ENCODE data around the gene MLANA. TPM values are rescaled to one million over a fixed set of nuclear protein-coding genes. Genes with fewer than 3 reads are reported as not detected.

Gene MLANA
- total RNA-seq, 4 donors from 2014 or later, result 6.3 to 20.1 (median 12.3) TPM

DNA sequence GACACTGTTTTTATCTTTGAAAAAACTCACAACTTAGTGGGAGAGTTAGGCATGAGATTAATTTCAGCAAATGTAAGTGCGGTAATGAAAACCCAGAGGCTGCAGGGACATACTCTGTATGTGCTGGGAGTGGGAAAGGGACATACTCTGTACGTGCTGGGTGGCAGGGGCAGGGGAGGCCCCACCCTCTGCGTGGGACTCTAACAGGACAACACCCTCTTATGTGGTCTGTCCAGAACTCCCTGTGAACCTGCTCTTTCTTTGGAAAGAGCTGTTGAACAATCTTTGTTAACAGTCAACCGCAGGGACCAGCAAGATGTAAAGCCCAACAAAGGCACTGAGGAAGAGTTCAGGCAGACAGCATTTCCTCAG is 2.4 kb downstream of the MLANA start:
- TF ChIP-seq CTCF (IDR thresholded peaks at IDR 0.05) (no peak), POLR2A (IDR thresholded peaks at IDR 0.05) (no peak)
- no peak for DNase-seq (ENCODE audit: low spot score in 2 of 2)
- no peak overlapping the region for H3K4me3 ChIP-seq (ENCODE audit: low read depth, poor library complexity, severe bottlenecking)
- WGBS, 2 donors, result 68 to 69% methylated on average over 4 of the region's 4 CpGs
- intact Hi-C loops (cut with DNase I; ENCODE audit: low total_unique reads), result no loop called here

DNA sequence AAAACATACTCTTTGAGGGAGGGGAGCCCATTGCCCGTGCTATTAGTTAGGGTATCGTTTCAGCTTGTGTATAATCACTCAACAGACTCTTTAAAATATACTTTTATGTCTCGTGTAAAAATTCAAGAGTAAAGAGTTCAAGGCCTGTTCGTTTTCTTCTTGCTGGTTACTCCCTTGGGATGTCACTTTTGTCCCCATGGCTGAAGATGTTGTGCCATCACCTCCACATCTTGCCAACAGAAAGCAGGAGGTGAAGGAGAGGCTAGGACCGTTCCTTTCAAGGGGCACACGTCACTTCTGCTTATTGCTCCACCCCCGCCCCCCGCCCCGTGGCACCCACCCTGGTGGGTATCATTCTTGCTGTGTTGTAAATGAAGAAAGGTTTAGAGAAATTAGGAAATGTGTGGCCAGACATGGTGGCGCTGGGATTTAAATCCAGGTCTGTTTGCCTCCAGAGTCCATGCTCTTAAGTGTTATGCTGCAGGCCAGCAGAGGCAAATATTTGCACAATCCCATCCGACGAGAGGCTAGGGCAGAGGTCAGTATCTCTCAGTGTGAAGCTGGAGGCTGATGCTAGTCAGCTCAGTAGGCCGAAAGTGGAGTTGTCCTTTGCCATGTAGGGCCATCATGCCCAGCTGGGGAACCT is 3.0 kb downstream of the MLANA start:
- no peak overlapping the region for H3K4me3 ChIP-seq (ENCODE audit: low read depth, poor library complexity, severe bottlenecking)
- TF ChIP-seq POLR2A (IDR thresholded peaks at IDR 0.05) (no peak), CTCF (IDR thresholded peaks at IDR 0.05) (no peak)
- intact Hi-C loops (cut with DNase I; ENCODE audit: low total_unique reads), result no loop called here
- no peak for DNase-seq (ENCODE audit: low spot score in 2 of 2)
- 88% methylated on average over 13 of the region's 13 CpGs for WGBS, 2 donors

DNA sequence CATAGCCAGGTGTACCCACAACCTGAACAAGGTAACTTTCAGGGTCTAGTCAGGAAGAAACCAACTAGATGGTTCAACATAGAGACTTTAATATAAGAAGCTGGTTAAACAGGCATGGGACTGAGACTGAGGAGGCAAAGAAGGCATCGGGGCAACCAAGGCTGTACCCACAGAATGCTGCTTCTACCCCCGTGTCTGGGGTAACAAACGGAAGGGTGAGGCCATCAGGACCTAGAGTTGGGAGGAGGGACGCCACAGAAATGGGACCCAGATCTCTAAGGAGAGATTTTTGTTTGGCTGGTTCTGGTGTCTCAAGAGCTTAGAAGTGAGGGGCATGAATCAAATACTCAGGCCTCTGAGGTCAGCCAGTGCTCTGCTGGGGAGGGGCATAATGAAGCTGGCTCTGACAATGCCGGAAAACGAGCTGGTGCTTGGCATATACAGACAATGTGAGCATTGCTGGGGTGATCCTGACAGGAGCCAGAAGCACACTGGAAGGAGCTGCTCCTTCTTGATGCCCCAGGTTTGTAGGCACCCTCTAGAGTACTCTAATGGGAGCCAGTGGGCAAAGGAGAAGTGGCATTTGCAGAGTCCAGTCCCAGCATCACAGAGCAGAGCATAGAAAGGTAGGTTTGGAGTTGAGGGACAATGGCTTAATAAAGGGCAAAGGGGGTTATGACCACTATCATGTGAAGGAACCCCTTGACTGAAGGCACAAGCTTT is 3.7 kb downstream of the MLANA start:
- 89 to 97% methylated on average over 6 of the region's 6 CpGs for WGBS, 2 donors
- TF ChIP-seq CTCF (IDR thresholded peaks at IDR 0.05) (no peak), POLR2A (IDR thresholded peaks at IDR 0.05) (no peak)
- intact Hi-C loops (cut with DNase I; ENCODE audit: low total_unique reads), result no loop called here
- no peak for DNase-seq (ENCODE audit: low spot score in 2 of 2)
- H3K4me3 ChIP-seq (ENCODE audit: low read depth, poor library complexity, severe bottlenecking), result no peak overlapping the region

- no peak for DNase-seq (ENCODE audit: low spot score in 2 of 2)
- WGBS, 2 donors, result 76 to 89% methylated on average over 6 of the region's 6 CpGs
- intact Hi-C loops (cut with DNase I; ENCODE audit: low total_unique reads), result no loop called here
- TF ChIP-seq CTCF (IDR thresholded peaks at IDR 0.05) (no peak), POLR2A (IDR thresholded peaks at IDR 0.05) (no peak)
- H3K4me3 ChIP-seq (ENCODE audit: low read depth, poor library complexity, severe bottlenecking), result no peak overlapping the region
These were observed 5.1 kb downstream of the MLANA start for GRCh38 chr9:5895782-5896181.

GRCh38 chr9:5896863-5897262 is 6.2 kb downstream of the MLANA start:
- WGBS, 2 donors, result 97 to 99% methylated on average over 4 of the region's 4 CpGs
- no peak for TF ChIP-seq POLR2A (IDR thresholded peaks at IDR 0.05)
- no peak for TF ChIP-seq CTCF (IDR thresholded peaks at IDR 0.05)
- H3K4me3 ChIP-seq (ENCODE audit: low read depth, poor library complexity, severe bottlenecking), result no peak overlapping the region
- no peak for DNase-seq (ENCODE audit: low spot score in 2 of 2)
- intact Hi-C loops (cut with DNase I; ENCODE audit: low total_unique reads), result no loop called here

Data from lower leg skin (tissue), 4 donors.